Stomach (tissue), 9 donors: ENCODE measurements around the gene TMEM141. TPM values are rescaled to one million over a fixed set of nuclear protein-coding genes. Genes with fewer than 3 reads are reported as not detected.

Experiments used
- DNase-seq, 2 donors: peaks; one replicate each; pipeline versions ENCODE4 v3.0.0 to v3.0.0-alpha.2; 2013 to 2019
- H3K27ac ChIP-seq, 5 donors: fragments of 200-600 bp in 4 of 5; sonication (generic) in 4 of 5; one replicate each; pipeline ENCODE4 v1.5.1; 2013 to 2019; ENCODE audit warnings: mild to moderate bottlenecking in 1 of 5, moderate library complexity in 1 of 5
- H3K27me3 ChIP-seq, 3 donors: fragments of 200-600 bp; sonication (generic); one replicate each; pipeline ENCODE4 v1.5.1; 2017 to 2019; ENCODE audit warnings: mixed run types in 1 of 3
- H3K36me3 ChIP-seq, 4 donors: fragments of 200-600 bp; sonication (generic); 1 replicate in 3 of 4; 2 replicates in 1 of 4; pipeline ENCODE4 v1.5.1; 2016 to 2019
- H3K4me1 ChIP-seq, 4 donors: fragments of 200-600 bp; sonication (generic); one replicate each; pipeline ENCODE4 v1.5.1; 2016 to 2019
- H3K4me3 ChIP-seq, 4 donors: fragments of 200-600 bp; sonication (generic) in 3 of 4; one replicate each; pipeline ENCODE4 v1.5.1; 2016 to 2019; ENCODE audit warnings: mild to moderate bottlenecking in 1 of 4
- H3K9me3 ChIP-seq, 4 donors: fragments of 200-600 bp; sonication (generic); one replicate each; pipeline ENCODE4 v1.5.1; 2016 to 2019
- EP300 ChIP-seq: sonication (generic); formaldehyde crosslinking; IDR thresholded peaks from one replicate; pipeline ENCODE4 v1.6.1; 2017; ENCODE audit warnings: antibody characterized with exemption
- POLR2A ChIP-seq, 4 donors: fragments of 450-650 bp; IDR thresholded peaks; one replicate each; pipeline ENCODE4 v1.6.1; 2016; ENCODE audit warnings: antibody characterized with exemption in 4 of 4, control low read depth in 2 of 4, mild to moderate bottlenecking in 1 of 4, moderate library complexity in 1 of 4
- POLR2AphosphoS5 ChIP-seq, 3 donors: sonication (generic); formaldehyde crosslinking; IDR thresholded peaks; one replicate each; pipeline ENCODE4 v1.6.1; 2016; ENCODE audit warnings: antibody characterized with exemption in 3 of 3
- WGBS, 5 donors: extraction: QIAGEN DNeasy Blood & Tissue Kit in 3 of 5; methylation state at CpG; one replicate each; pipeline versions ENCODE4 v1.1.5 to v1.1.7; 2013 to 2018; 5-methylcytosine and 5-hydroxymethylcytosine counted together
- intact Hi-C: fragments of 100-400 bp; cut with DNase I; formaldehyde crosslinking; loops from one replicate; pipeline ENCODE4 v1.15.1; 2023; ENCODE audit warnings: low total_unique reads
- polyA plus RNA-seq, 3 donors: library from polyadenylated mRNA; stranded (reverse); fragments of 200-250 nt; gene quantifications; one replicate each; pipeline ENCODE4 v1.2.3, GENCODE V29; 2013
- total RNA-seq, 5 donors: library from RNA; depleted of rRNA; stranded (reverse); fragments of >200 nt; gene quantifications; one replicate each; pipeline versions ENCODE4 v1.1.0 to v1.2.3, GENCODE V29; 2014 to 2016
- TF ChIP-seq, protein P1 (sequence below), 7 experiments: fragments of 450-650 bp in 4 of 7; fragments of 200-600 bp in 3 of 7; sonication (generic) in 3 of 7; IDR thresholded peaks; one replicate each; pipeline ENCODE4 v1.5.1; 2016 to 2019; ENCODE audit warnings: antibody characterized with exemption in 7 of 7, control low read depth in 2 of 7, mild to moderate bottlenecking in 1 of 7
- donor health status: healthy with polysubstance abuse.
- donor health status: Bipolar disorder and iron deficiency.
- donor health status: healthy.

TMEM141 gene
- total and polyA plus RNA-seq, 8 donors, result 11.1 to 219 (median 103) TPM

- no peak overlapping the region for H3K4me3 ChIP-seq
- H3K27ac ChIP-seq, result no peak overlapping the region
- DNase-seq, result peak in 1 of 2 donors; percentile 72
- H3K4me1 ChIP-seq, result peaks cover 0 to 2% (median under 1%) of the 10 kb centered on the region in 4 donors
- intact Hi-C loops, result no loop called here
- no peaks in the 10 kb centered on the region for H3K9me3 ChIP-seq
- TF ChIP-seq, protein P1, sequence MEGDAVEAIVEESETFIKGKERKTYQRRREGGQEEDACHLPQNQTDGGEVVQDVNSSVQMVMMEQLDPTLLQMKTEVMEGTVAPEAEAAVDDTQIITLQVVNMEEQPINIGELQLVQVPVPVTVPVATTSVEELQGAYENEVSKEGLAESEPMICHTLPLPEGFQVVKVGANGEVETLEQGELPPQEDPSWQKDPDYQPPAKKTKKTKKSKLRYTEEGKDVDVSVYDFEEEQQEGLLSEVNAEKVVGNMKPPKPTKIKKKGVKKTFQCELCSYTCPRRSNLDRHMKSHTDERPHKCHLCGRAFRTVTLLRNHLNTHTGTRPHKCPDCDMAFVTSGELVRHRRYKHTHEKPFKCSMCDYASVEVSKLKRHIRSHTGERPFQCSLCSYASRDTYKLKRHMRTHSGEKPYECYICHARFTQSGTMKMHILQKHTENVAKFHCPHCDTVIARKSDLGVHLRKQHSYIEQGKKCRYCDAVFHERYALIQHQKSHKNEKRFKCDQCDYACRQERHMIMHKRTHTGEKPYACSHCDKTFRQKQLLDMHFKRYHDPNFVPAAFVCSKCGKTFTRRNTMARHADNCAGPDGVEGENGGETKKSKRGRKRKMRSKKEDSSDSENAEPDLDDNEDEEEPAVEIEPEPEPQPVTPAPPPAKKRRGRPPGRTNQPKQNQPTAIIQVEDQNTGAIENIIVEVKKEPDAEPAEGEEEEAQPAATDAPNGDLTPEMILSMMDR (IDR thresholded peaks at IDR 0.05), result no peak
- TF ChIP-seq POLR2AphosphoS5 (IDR thresholded peaks at IDR 0.05) (no peak), POLR2A (IDR thresholded peaks at IDR 0.05) (no peak), EP300 (no peak)
- H3K27me3 ChIP-seq, result no peaks in the 10 kb centered on the region
- H3K36me3 ChIP-seq, result peaks cover 69 to 90% (median 88%) of the 10 kb centered on the region in 4 donors
- WGBS, 5 donors, result 87 to 90% (median 89%) methylated on average over 20 to 24 of the region's 24 CpGs
Measured at GRCh38 chr9:136826703-136827582, 35.8 kb downstream of the TMEM141 start.

DNA sequence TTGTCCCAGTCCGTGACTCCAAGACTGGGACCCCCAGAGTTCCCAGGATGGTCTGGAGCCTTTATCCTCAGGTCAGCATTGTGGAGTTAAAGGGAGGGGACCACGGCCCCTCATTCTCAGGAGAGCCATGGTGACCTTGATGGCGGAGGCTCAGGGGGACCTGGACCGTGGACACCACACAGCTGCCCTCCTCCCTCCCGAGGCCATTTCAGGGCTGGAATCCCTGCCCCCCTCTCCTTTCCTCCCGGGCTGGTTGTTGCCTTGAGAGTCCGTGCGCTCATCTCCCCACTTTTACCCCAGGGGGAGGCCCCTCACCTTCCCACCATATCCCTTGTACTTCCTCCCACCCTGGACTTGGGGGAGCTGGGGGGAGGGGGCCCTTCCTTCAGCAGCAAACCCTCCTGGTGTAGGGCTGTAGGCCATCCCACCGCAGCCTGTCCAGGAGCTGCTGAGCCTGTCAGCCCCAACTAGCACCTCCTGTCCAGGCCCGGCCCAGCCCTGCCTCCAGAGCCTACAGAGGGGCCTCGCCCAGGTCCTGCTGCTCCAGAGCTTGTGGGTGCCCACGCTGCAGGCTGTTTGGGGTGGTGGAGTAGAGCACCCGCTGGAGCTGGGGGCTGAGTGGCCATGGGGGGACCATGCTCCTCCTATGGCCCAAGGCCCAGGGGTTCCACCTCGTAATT is 36.8 kb downstream of the TMEM141 start:
- peaks cover 78 to 100% (median 97%) of the 10 kb centered on the region in 4 donors for H3K36me3 ChIP-seq
- intact Hi-C loops, result no loop called here

DNA sequence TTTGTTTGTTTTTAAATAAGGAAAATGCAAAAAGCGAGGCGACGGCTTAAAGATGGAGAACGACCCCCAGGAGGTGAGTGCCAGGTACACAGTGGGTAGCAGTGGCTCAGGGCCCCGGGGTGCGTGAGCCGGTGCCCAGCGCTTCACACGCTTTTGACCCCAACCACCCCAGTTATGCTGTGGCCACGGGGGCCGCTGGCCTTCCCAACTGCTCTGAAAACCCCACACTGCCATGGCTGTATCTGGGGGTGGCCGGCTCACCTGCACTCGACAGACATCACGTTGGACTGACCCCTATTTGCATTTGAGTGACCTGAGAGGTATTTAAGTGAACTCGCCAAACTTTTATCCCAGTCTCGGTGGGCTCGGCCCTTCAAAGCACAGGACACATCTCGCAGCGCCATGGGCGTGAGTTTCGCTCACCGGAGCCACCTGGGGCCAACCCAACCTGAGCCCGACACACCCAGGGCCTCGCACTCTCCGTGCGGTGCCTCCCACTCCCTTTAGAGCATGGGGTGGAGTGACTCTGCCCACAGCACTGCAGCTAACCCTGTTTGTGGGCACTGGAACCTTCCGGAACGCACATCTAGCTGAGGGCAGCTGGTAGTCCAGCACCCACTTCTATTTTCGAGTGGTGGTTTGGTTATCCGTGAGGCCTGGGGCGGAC is 37.5 kb downstream of the TMEM141 start:
- Histone ChIP-seq H3K36me3 (peaks cover 75 to 100% (median 99%) of the 10 kb centered on the region in 4 donors), H3K27me3 (no peaks in the 10 kb centered on the region), H3K27ac (no peak overlapping the region), H3K4me3 (no peak overlapping the region), H3K9me3 (no peaks in the 10 kb centered on the region), H3K4me1 (no peaks in the 10 kb centered on the region)
- intact Hi-C loops, result no loop called here
- 92 to 96% (median 94%) methylated on average over 16 to 31 of the region's 31 CpGs for WGBS, 5 donors
- TF ChIP-seq POLR2AphosphoS5 (IDR thresholded peaks at IDR 0.05) (no peak), EP300 (no peak), POLR2A (IDR thresholded peaks at IDR 0.05) (no peak)
- TF ChIP-seq, protein P1 (IDR thresholded peaks at IDR 0.05), result no peak
- DNase-seq, result no peak

More for the DNA sequence above, 36.8 kb downstream of the TMEM141 start:
- H3K9me3 ChIP-seq, result no peaks in the 10 kb centered on the region
- WGBS, 5 donors, result 90 to 97% (median 93%) methylated on average over 14 of the region's 14 CpGs
- H3K27me3 ChIP-seq, result no peaks in the 10 kb centered on the region
- no peak for DNase-seq
- H3K27ac ChIP-seq, result no peak overlapping the region
- H3K4me3 ChIP-seq, result no peak overlapping the region
- H3K4me1 ChIP-seq, result no peaks in the 10 kb centered on the region
- TF ChIP-seq POLR2AphosphoS5 (IDR thresholded peaks at IDR 0.05) (no peak), EP300 (no peak), POLR2A (IDR thresholded peaks at IDR 0.05) (no peak)
- TF ChIP-seq, protein P1 (IDR thresholded peaks at IDR 0.05), result no peak

DNA sequence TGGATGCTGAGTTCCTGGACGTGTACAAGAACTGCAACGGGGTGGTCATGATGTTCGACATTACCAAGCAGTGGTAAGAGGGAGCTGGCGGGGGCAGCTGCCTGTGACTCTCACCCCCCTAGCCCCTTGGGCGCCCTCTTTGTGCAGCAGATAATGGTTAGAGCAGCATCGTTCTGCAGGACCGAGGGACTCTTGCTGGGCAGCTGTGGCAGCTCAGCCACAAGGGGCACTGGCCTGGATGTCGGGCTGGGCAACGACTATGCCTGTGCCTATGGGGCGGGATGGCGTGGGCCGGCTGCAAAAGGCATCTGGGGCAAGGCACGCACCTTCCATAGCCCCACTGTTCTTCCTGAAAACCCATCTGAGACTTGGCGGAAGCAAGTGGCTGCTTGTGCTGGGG is 38.3 kb downstream of the TMEM141 start:
- no peaks in the 10 kb centered on the region for H3K4me1 ChIP-seq
- intact Hi-C loops, result no loop called here
- no peak overlapping the region for H3K4me3 ChIP-seq
- peaks cover 68 to 100% (median 97%) of the 10 kb centered on the region in 4 donors for H3K36me3 ChIP-seq
- H3K27ac ChIP-seq, result no peak overlapping the region
- 88 to 95% (median 92%) methylated on average over 5 to 14 of the region's 14 CpGs for WGBS, 5 donors
- no peak for DNase-seq
- TF ChIP-seq EP300, result no peak
- TF ChIP-seq, protein P1 (IDR thresholded peaks at IDR 0.05), result no peak
- TF ChIP-seq POLR2AphosphoS5 (IDR thresholded peaks at IDR 0.05), result no peak
- no peak for TF ChIP-seq POLR2A (IDR thresholded peaks at IDR 0.05)
- no peaks in the 10 kb centered on the region for H3K27me3 ChIP-seq
- no peaks in the 10 kb centered on the region for H3K9me3 ChIP-seq
